Mesenchymal stem cell (in vitro differentiated cells and primary cell): ENCODE data around the gene TTPAL. TPM values are rescaled to one million over a fixed set of nuclear protein-coding genes. Genes with fewer than 3 reads are reported as not detected.

Experiments used
- small RNA-seq: library from polyadenylated mRNA; stranded (forward); fragments of <200 nt; extraction: miRNeasy Mini kit (QIAGEN cat#:217004); gene quantifications from one replicate; pipeline ENCODE3, GENCODE V24; 2013; ENCODE audit warnings: low read depth

Gene TTPAL

Small RNA genes within 50 kb of the gene (small RNA-seq; reads per million reads assigned to genes)
- gene RPL37AP1: not detected
